T1000 (cell line): ENCODE data around the gene ENPP6.

Experiments
- DNase-seq: peaks from one replicate; lab custom pipeline; 2025; ENCODE audit warnings: mixed read lengths; lab: John Stamatoyannopoulos, UW

ENPP6 gene

GRCh38 chr4:184190711-184191110 lies 27.0 kb downstream of the ENPP6 start:
- no peak for DNase-seq

GRCh38 chr4:184189966-184190365 lies 27.7 kb downstream of the ENPP6 start:
- no peak for DNase-seq

GRCh38 chr4:184188443-184189400 lies 29.0 kb downstream of the ENPP6 start:
- no peak for DNase-seq

- DNase-seq = no peak
These were observed 40.4 kb downstream of the ENPP6 start for GRCh38 chr4:184177271-184177670.

GRCh38 chr4:184174571-184175488 lies 42.8 kb downstream of the ENPP6 start:
- DNase-seq = no peak

GRCh38 chr4:184171011-184171410 lies 46.7 kb downstream of the ENPP6 start:
- DNase-seq = no peak

- no peak for DNase-seq
These were observed 48.3 kb downstream of the ENPP6 start for GRCh38 chr4:184169225-184169867.

GRCh38 chr4:184168406-184169019 lies 49.2 kb downstream of the ENPP6 start:
- DNase-seq = no peak

GRCh38 chr4:184167576-184167975 lies 50.1 kb downstream of the ENPP6 start:
- DNase-seq = no peak

- DNase-seq = no peak
These were observed 50.9 kb downstream of the ENPP6 start for GRCh38 chr4:184166736-184167135.

- DNase-seq = no peak
These were observed 52.4 kb downstream of the ENPP6 start for GRCh38 chr4:184165291-184165690.

- no peak for DNase-seq
These were observed 53.9 kb downstream of the ENPP6 start for GRCh38 chr4:184163813-184164212.

- no peak for DNase-seq
These were observed 55.1 kb downstream of the ENPP6 start for GRCh38 chr4:184162596-184162995.

- no peak for DNase-seq
These were observed 60.4 kb downstream of the ENPP6 start for GRCh38 chr4:184157322-184157721.

GRCh38 chr4:184156163-184156920 lies 61.3 kb downstream of the ENPP6 start:
- no peak for DNase-seq

GRCh38 chr4:184154199-184154598 lies 63.5 kb downstream of the ENPP6 start:
- no peak for DNase-seq

GRCh38 chr4:184153781-184154180 lies 63.9 kb downstream of the ENPP6 start:
- DNase-seq = no peak

- no peak for DNase-seq
These were observed 65.6 kb downstream of the ENPP6 start for GRCh38 chr4:184151988-184152485.

GRCh38 chr4:184150102-184150839 lies 67.4 kb downstream of the ENPP6 start:
- no peak for DNase-seq
